Pulmonary artery endothelial cell (primary cell): Measurements from ENCODE around the gene HHATL. TPM values are rescaled to one million over a fixed set of nuclear protein-coding genes. Genes with fewer than 3 reads are reported as not detected.

Source experiments
- DNase-seq: peaks from one replicate; pipeline ENCODE4 v3.0.0-alpha.2; 2011; ENCODE audit warnings: low read depth, low spot score
- total RNA-seq: library from RNA; depleted of rRNA; stranded (reverse); fragments of >200 nt; gene quantifications from 2 replicates; pipeline ENCODE4 v1.2.3, GENCODE V29; 2014

The HHATL gene
- total RNA-seq, 1 donor from 2014 or later = not detected

DNA sequence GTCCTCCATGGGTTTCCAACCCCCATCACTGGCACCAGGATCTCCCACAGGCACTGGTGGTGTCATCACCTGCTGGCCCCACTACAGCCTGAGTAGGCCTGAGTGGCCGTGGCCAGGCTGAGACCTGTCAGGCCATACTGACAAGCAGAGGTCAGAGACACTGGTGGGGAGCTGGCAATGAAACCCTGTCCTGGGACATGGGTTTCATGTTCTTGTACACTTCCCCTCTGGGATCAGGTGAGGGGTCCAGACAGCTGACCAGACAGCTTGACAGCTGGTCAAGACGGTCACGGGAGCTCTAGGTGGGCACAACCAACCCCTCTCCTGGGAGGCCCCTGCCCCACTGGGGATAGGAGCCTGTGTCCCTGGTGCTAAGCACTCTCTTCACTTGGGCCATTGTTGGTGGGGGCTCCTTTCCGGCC is 36.0 kb downstream of the HHATL start:
- DNase-seq = no peak

DNA sequence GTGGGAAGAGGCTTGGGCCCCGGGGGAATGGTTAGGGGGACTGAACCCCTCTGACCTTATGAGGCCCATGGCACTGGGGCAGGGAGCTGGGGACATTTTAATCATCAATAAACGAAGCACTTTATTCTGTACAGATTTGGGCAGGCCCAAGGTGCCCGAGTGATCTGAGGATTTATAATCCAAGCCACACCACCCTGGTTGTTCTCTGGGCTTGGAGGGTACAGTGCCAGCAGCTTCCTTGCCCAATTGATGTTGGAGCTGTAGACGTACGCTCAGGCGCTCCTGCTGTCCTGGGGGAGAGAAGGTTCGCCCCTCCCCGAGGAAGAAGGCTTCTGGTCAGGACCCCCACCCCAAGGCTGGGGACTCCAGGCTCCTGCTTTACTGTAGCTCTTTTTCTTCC is 36.6 kb downstream of the HHATL start:
- DNase-seq = no peak

DNA sequence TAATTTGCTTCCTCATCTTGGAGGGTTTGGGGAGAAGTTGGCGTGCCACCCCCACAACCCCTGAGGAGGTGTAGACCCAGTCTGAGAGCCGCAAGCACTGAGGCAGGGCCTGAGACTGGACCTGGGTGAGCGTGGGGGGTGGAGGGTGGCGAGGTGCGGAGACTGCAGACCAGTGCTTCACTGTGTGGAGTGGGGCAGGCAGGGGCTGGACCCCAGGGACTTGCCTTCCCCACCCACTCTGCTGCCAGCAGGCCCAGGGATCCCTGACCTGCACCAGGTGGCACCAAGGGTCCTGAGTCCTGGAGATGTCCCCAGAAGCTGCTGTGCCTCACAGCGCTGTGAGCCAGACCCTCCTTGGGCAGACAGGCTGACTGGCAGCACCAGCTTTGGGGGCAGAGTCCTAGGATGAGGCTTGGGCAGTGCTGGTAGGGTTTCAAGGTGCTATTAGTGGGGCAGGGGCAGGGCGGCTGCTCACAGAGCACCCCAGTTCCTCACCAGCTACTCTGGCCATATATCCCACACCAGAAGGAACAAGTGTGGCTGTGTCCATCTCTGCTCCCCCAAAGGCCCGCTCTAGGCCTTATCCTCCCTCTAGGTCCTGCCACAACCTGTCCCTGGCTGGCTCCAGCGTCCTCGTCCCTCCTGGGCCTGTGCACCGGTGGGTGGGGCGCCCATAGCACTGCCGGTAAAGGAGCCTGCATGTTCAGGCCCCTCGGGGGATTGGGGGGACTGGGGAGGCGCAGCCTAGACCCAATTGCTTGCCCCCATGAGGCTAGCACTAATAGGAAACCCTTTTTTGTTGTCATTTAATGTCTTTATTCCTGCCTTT is 37.3 kb downstream of the HHATL start:
- no peak for DNase-seq

DNA sequence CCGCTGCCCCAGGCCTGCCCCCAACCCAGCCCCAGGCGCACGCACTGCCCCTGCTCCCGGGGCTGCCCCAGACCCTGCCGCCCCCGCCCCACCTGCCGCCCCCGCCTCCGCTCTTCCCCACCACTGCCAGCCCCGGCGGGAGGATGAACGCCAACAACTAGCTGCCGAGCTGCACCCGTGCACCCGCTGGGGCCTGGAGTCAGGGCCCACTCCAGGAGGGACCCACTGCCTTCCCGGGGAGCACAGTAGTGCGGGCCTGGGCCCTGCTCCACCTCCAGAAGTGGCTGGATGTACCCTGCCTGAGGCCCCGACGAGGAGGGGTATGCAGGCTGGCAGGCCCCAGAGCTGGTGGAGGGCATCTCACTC is 38.2 kb downstream of the HHATL start:
- no peak for DNase-seq

DNA sequence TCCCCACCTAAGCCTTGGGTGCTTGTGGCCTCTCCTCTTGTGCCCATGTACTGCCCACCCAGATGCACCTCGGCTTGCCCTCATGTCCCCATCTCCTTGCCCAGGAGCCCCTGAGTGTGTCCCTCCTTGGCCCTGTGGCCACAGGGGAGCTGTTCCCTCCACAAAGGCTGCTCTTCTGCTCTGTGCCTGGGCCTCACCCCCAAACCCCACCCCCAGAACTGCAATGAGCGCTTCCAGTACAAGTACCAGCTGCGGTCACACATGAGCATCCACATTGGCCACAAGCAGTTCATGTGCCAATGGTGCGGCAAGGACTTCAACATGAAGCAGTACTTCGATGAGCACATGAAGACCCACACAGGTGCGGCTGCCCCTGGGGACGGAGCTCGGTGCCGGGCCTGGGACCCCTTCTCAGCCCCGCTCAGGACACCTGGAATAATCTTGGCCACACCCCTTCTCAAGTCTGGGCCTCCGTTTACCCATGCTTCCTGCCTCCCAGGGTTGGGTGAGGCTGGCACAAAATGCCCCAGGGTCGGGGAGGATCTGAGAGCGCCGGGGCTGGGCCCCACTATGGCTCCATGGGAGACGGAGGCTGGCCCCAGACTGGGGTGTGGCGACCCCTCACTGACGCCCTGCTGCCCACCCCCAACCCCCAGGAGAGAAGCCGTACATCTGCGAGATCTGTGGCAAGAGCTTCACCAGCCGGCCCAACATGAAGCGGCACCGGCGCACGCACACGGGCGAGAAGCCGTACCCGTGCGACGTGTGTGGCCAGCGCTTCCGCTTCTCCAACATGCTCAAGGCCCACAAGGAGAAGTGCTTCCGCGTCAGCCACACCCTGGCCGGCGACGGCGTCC is 38.8 kb downstream of the HHATL start:
- no peak for DNase-seq

DNA sequence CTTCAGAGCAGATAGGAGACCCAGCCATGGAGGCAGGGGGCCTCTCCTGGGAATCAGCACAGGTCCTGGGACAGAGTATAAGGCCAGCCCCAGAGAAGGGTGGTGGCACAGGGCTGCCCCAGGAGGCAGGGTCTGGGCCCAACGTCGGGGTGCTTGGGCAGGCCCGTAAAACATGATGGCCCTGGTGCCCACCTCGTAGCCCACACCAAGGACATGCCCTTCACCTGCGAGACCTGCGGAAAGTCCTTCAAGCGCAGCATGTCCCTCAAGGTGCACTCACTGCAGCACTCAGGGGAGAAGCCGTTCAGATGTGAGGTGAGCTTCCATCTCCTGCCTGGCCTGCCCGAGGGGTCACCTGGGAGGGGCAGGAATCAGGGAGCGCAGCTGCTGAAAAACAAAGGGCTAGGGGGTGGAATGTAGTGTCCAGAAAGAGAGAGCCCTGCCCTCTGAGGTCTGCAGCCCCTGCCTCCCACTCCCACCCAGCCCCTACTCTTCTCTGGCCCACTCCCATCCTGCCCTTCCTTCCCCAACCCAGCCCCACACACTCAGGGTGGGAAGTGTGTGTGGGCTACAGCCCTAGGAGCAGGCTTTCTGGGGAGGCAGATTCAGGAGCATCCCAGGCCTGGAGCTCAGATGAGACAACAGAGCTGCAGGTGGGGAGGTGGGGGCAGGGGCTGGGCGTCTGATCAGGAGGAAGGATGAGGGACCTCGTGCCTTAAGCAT is 39.6 kb downstream of the HHATL start:
- no peak for DNase-seq

DNA sequence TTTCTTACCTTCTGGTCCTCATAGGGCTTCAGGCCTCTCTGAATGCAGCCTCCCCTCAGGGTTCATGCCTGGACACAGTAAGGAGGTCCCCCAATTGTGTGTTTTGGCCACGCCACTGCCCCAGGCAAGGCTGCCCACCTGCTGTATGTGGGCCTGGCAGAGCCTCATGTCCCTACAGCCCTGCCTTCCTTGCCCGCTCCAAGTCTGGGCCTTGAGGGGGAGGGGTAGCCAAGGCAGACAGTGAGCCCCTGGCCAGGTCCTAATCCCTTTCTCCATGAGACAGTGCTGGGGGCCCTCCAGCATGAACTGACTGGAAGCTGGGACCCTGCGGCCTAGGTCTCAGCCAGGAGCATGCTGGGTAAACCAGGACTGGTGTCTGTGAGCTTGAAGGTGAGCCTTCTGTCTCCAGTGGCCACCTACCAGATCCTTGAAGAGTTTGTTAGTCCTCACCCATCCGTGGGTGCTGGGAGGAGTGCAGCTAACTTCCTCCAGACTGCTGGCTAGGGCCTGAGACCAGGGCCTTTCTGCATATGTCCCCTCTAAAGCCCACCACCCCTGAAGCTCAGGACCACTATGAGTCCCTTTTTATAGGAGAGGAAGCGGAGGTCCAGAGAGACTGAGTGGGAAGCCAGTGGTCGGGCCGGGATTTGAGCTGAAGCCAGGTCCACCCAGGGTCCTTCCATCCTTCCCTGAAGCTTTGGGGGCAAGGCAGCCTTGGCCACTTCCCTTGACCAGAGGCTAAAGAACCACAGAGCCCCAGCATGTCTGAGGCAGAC is 40.4 kb downstream of the HHATL start:
- no peak for DNase-seq

DNA sequence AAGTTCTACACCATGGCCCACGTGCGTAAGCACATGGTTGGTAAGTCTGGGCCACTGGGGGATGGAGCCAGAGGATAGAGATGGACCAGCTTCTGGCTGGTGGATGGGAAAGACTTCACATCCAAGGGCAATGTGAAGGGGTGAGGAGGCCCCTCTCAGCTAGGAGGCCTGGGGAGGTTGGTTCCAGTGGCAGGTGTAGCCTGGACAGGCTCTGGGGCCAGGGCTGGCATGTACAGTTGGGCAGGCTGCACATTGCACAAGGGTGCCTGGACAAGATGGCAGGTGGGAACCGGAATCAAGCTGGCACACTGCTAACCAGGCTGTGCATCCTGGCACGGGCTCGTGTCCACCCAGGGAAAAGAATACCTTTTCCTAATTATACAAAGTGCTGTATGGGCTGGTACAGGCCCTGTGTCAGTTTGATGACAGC is 41.0 kb downstream of the HHATL start:
- no peak for DNase-seq

DNA sequence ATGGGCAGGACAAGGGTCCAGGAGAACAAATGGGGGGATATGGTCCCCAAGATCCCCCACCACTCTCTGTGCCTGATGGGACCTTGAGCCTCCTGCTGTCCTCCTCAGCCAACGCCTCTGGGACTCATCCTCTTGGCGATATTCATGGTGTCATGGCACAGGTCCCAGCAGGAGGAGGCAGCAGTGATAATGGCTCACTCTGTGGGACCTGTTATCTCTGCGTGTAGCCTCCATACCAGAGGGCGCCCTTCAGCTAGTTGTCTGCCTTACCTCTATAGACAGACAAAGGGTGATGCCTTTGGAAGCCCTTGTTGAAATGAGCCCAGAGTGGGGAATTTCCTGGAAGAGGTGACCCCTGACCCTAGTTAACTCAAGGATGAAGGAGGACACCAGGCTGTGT is 41.7 kb downstream of the HHATL start:
- no peak for DNase-seq

DNA sequence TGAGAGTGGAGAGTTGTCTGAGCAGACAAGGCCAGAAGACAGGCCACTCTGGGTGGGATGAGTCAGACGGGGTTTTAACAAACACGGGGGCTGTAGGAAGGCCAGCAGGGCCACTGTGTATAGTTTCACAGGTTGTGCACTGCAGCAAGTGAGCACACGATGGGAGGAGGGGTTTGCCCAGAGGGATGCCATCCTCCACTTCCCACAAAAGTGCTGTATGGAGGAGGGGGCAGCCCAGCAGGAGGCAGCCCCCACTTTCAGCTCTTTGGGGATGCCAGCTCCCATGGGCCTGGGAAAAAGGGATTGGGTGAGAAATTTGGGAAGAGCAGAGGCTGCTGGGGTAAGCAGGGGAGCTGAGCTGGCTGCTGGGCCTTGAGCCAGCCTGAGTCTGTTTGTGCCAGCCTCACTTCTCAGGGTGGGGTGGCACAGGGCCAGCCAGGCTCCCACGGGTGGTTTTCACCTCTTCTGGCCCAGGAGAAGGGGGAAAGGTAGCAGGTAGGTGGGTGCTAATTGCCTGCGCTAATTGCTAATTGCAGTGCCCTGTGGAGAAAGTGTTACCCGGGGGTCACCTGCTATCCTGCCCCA is 42.4 kb downstream of the HHATL start:
- no peak for DNase-seq

DNA sequence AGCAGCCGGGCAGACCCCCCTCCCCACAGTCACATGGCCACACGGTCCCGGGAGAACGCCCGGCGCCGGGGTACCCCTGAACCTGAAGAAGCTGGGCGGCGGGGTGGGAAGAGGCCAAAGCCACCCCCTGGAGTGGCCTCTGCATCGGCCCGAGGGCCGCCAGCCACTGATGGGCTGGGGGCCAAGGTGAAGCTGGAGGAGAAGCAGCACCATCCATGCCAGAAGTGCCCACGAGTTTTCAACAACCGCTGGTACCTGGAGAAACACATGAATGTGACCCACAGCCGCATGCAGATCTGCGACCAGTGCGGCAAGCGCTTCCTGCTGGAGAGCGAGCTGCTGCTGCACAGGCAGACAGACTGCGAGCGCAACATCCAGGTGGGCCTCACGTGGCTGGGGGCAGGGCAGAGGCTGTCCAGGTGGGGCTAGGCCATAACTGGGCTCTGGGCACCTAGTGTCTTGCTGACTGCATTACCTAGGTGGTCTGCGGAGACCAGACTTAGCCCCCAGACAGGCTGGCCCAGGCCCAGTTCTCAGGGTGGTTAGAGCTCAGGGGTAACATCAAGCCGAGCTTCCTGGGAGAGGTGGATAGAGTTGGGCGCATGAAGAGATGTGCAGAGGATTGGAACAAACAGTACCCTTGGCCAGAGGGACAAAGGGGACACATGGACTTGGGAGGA is 43.0 kb downstream of the HHATL start:
- DNase-seq = no peak

DNA sequence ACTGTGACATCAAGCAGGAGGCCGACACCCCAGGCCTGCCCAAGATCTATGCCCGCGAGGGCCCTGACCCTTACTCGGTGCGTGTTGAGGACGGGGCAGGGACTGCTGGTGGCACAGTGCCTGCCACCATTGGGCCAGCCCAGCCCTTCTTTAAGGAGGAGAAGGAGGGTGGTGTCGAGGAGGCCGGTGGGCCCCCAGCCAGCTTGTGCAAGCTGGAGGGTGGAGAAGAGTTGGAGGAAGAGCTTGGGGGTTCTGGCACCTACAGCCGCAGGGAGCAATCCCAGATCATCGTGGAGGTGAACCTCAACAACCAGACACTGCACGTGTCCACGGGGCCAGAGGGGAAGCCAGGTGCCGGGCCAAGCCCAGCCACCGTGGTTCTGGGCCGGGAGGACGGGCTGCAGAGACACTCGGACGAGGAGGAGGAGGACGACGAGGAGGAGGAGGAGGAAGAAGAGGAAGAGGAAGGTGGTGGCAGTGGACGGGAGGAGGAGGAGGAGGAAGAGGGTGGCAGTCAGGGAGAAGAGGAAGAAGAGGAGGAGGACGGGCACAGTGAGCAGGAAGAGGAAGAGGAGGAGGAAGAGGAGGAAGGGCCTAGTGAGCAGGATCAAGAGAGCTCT is 43.7 kb downstream of the HHATL start:
- no peak for DNase-seq

DNA sequence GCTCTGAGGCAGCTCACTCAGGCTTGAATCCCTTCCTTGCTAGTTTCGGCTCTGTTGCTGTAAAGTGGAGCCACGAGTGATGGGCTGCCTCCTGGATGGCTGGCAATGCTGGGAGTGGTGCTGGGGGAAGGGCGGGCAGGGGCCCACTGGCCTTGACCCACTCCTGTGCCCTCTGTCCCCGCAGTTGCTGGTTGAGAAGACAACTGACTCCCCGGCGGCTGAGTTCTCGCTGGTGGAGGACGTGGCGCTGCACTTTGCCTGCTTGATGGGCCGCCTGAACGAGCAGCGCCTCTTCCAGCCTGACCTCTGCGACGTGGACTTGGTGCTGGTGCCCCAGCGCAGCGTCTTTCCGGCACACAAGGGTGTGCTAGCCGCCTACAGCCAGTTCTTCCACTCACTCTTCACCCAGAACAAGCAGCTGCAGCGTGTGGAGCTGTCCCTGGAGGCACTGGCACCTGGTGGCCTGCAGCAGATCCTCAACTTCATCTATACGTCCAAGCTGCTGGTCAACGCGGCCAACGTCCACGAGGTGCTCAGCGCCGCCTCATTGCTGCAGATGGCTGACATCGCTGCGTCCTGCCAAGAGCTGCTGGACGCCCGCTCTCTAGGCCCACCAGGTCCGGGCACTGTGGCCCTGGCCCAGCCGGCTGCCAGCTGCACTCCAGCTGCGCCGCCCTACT is 44.4 kb downstream of the HHATL start:
- no peak for DNase-seq

DNA sequence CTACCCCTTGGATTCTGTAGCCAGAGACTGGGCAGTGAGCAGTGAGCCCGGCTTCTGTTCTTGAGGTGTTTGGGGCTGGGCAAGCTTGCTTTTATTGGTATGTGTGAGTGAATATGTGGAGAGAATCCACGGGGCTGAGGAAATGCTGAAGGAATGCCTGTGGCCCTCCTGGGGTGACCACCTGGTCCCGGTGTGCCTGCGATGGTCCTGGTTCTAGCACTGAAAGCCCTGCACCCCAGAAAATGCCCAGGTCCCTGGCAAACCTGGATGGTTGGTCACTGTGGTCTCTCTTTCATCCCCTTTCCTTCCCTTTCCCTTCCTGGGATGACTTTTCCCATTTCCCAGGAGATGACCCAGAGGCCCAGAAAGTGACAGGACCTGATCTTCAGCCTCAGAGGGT is 44.9 kb downstream of the HHATL start:
- DNase-seq = no peak

DNA sequence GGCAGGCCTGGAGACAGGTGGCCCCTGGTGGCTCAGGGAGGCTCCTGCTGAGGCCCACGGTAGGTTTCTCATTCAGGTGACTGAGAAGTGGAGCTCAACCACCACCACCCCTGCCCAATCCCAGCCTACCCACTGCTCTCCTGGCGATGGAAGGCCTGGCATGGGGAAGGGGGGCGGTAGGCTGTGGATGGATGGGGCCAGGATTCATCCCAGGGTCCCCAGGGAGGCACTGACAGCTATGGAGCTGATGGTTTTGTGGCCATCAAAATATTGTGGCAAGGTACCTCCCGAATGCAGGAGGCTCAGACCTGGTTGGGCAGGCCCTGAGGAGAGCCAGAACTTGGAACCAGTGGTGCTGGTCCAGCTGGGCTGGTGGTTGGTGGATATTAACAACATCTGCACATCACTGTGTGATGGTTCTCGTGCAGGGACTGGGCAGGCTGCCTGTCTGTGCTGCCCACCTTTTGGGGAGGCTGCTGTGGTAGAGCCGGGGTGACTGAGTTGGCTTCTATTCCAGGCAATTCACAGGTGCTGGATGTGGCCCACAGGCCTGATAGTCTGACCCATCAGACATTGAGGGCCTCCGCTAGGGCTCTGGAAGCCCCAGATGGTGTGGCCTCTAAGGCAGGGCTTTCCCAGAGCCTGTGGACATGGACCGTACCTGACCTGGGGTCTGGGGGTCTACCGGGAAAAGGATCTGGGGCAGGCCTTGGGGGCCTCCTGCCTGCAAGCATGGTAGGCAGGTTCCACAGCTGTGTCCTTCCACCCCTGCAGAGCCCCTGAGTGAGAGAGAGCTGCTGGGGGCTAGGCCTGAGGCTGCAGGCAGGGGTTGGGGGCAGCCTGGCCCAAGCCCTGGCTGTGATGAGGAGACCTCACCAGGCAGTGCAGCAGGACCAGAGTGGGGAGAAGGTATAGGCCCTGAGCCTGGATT is 45.7 kb downstream of the HHATL start:
- DNase-seq = no peak

DNA sequence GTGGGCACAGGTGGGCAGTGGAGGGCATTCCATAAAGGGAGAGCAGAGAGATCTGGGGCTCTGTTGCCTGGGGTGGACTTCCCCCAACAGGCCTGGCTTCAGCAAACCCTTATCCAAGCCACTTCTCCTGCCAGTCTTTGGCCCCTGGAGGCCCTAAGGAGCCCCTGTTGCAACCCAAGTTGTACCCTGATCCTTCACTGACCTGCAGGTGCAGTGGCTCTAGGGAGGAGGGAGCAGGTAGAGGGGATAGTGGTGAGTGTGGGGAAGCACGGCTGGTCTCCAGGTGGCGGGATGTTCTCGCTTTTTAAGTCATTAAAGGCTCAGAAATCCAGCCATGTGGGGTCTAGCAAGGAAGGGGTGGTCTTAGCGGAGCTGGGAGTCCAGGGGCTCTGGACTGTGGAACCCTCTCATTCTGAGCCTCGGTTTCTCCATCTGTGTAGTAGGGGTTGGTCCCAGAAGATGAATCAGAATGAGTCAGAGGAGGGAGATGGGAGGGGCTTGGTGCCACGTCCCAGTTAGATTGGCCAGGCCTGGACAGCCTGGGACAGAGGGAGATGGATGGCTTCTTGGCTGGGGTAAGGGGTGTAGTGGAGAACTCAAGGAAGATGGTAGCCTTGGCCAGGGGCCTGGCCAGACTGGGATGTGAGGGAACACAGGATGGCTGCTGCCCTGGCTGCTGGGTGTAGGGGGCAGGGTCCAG is 46.5 kb downstream of the HHATL start:
- no peak for DNase-seq

DNA sequence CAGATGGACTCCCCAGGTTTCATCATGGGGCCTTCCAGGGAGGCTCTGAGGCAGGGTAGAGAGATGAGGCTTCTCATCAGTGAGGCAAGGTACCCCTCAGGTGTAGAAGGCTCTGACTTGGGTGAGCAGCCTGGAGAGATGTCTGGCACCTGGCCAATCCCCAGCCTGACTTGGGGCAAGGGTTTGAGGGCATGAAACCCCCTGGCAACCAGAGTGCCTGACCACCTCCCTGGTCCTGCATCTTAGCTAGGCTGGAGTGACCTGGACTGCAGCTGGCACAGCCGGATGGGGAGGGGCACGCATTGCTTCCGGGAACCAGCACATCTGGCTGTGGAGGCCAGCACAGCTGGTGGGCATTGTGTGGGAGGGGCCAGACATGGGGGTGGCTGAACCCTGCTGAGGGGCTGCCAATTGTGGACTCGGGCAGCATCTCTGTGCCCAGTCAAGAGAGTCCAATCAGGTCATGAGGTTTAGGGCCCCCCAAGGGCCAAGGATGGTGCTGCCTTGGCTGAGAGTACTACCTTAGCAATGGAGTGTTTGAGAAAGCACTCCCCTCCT is 47.2 kb downstream of the HHATL start:
- DNase-seq = no peak
